HepG2 (cell line): Measurements from ENCODE around the gene NKD1.

Experiments used
- EZH2 ChIP-seq: conservative IDR thresholded peaks from 2 replicates; pipeline ENCODE4 v1.6.1; 2012; ENCODE audit warnings: mild to moderate bottlenecking, low read depth, low read length, moderate library complexity
- POLR2A ChIP-seq, 2 experiments: IDR thresholded peaks; 2 replicates each; pipeline ENCODE4 v1.6.1; 2011; ENCODE audit warnings: low read depth in 2 of 2, low read length in 2 of 2, mild to moderate bottlenecking in 1 of 2, moderate library complexity in 1 of 2; ENCODE audit not compliant: insufficient read depth in 1 of 2
- POLR2AphosphoS5 ChIP-seq: IDR thresholded peaks from 2 replicates; pipeline ENCODE4 v1.6.1; 2012; ENCODE audit warnings: low read depth, low read length
- PREB ChIP-seq: sonication (generic); formaldehyde crosslinking; IDR thresholded peaks from 2 replicates; pipeline ENCODE4 v1.4.0; 2020; ENCODE audit warnings: missing genetic modification reagents
- REST ChIP-seq, 2 experiments: IDR thresholded peaks; 2 replicates each; pipeline ENCODE4 v1.6.1; 2011 to 2012; ENCODE audit warnings: low read length in 2 of 2, borderline replicate concordance in 1 of 2, low read depth in 1 of 2, mild to moderate bottlenecking in 1 of 2, moderate library complexity in 1 of 2
- ZNF770 ChIP-seq: sonication (generic); formaldehyde crosslinking; IDR thresholded peaks from 2 replicates; pipeline ENCODE4 v1.5.0; 2020; ENCODE audit warnings: mild to moderate bottlenecking, missing genetic modification reagents

- TF ChIP-seq PREB (CRISPR knock-in tag) (no peak), ZNF770 (CRISPR knock-in tag) (no peak), REST (IDR thresholded peaks at IDR 0.05; ENCODE audit: borderline replicate concordance in 1 of 2, low read depth in 1 of 2, low read length in 2 of 2) (no peak), EZH2 (no peak), POLR2AphosphoS5 (no peak), POLR2A (IDR thresholded peaks at IDR 0.05; ENCODE audit: insufficient read depth in 1 of 2, low read depth in 2 of 2, low read length in 2 of 2) (no peak; a peak in 1 of 4 replicates)
Measured at GRCh38 chr16:50616386-50616785, 68.2 kb downstream of the NKD1 start.
